Left lung (tissue), 10 donors: ENCODE measurements around the gene DGUOK. TPM values are rescaled to one million over a fixed set of nuclear protein-coding genes. Genes with fewer than 3 reads are reported as not detected.

Experiments
- ATAC-seq: fragments of 200-7000 bp; cut with Tn5 transposase; one replicate; pipeline ENCODE4 v1.9.1; 2020; ENCODE audit warnings: moderate library complexity
- DNase-seq, 4 donors: peaks; one replicate each; pipeline ENCODE4 v3.0.0-alpha.2; 2013 to 2020
- H3K27ac ChIP-seq, 2 donors: fragments of 200-600 bp; sonication (generic) in 1 of 2; one replicate each; pipeline versions ENCODE4 v1.5.0 to v1.8.0; 2020 to 2021
- H3K27me3 ChIP-seq, 2 donors: fragments of 200-600 bp; sonication (generic) in 1 of 2; one replicate each; pipeline versions ENCODE4 v1.5.0 to v1.8.0; 2020 to 2021
- H3K36me3 ChIP-seq, 2 donors: fragments of 200-600 bp; sonication (generic) in 1 of 2; one replicate each; pipeline versions ENCODE4 v1.5.0 to v1.8.0; 2020 to 2021
- H3K4me1 ChIP-seq, 2 donors: fragments of 200-600 bp; one replicate each; pipeline ENCODE4 v1.8.0; 2021
- H3K4me3 ChIP-seq, 2 donors: fragments of 200-600 bp; sonication (generic) in 1 of 2; one replicate each; pipeline versions ENCODE4 v1.5.0 to v1.8.0; 2020 to 2021; ENCODE audit warnings: mild to moderate bottlenecking in 1 of 2
- H3K9me3 ChIP-seq, 2 donors: fragments of 200-600 bp; sonication (generic) in 1 of 2; one replicate each; pipeline versions ENCODE4 v1.5.0 to v1.8.0; 2020 to 2021
- intact Hi-C, 2 donors: fragments of 100-400 bp; cut with DNase I; formaldehyde crosslinking; loops; one replicate each; pipeline versions ENCODE4 v1.11.2 to v1.14.2; 2022
- polyA plus RNA-seq, 6 donors: library from polyadenylated mRNA; unstranded; fragments of 120-200 nt; gene quantifications; one replicate each; pipeline ENCODE4 v1.2.1, GENCODE V29; 2013; ENCODE audit not compliant: insufficient read length in 6 of 6
- total RNA-seq, 2 donors: library from RNA; stranded (reverse); fragmentation: NEBNext Ultra II Directional; extraction: Animal tissue kit (Norgen Biotek cat#: 25700); gene quantifications; one replicate each; pipeline ENCODE4 v1.2.1, GENCODE V29; 2021
- TF ChIP-seq, protein P1 (sequence below), 2 donors: fragments of 200-600 bp; sonication (generic) in 1 of 2; IDR thresholded peaks; one replicate each; pipeline versions ENCODE4 v1.5.0 to v1.8.0; 2021; ENCODE audit warnings: antibody characterized with exemption in 2 of 2
- donor health status: DM: no; HTN: yes; CAD: no.
- donor health status: DM: no; HTN: no; CAD: no.

DGUOK gene
- total and polyA plus RNA-seq, 8 donors: 32.1 to 64.5 (median 60.3) TPM

DNA sequence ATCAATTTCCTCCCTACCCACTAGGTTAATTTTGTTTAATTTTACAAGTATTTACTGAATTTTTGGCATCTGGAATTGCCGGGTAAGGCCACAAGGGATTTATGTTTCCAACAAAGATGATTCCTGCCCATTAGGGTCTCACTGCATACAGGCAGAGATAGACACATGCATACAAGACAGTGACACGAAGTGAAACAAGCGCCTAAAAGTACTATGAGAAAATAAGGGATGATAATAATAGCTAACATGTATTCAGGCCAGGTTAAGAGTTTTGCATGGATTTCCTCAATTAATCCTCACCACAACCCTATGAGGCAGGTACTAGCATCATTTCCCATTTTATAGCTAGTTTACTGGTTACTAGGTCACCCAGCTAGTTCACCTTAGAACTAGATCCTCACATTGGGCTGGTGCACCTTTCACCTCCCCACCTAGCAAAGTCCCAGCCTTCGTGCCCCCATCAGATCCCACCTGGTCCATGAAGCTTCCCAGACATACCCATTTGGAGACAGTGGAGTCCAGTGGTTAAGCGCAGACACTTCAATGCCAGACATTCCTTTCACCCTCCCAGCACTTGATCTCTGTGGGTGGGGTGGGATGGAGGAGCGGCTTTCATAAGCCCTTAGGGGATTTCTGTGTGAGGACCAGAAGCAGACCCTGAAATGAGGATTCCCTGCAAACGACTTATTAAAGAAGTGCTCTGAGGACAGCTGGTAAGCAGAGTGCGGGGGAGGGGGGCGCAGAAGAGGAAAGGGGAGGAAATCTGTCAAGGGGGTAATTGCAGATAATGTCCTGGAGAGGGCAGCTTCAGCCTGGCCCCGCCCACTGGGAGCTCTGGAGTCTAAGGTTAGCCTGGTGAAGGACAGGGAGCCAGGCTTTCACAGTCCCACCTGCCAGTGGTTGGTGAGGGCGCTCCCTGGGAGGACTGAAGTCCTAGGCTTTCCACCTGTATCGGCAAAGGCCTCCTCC lies 5.8 kb upstream of the DGUOK start:
- H3K9me3 ChIP-seq: no peaks in the 10 kb centered on the region
- peaks cover under 1 to 13% of the 10 kb centered on the region in 2 donors for H3K4me1 ChIP-seq
- H3K36me3 ChIP-seq: no peaks in the 10 kb centered on the region
- H3K4me3 ChIP-seq: no peak overlapping the region
- peak in 1 of 4 donors; percentile 80 for DNase-seq
- H3K27me3 ChIP-seq: peaks cover 0 to 9% of the 10 kb centered on the region in 2 donors
- intact Hi-C loops: loop anchor here in 1 of 2 donors (10.0 kb wide), 1 partner anchor 64 kb away; the partner anchor contains the start of gene TET3
- ATAC-seq: peak; percentile 64
- TF ChIP-seq, protein P1, sequence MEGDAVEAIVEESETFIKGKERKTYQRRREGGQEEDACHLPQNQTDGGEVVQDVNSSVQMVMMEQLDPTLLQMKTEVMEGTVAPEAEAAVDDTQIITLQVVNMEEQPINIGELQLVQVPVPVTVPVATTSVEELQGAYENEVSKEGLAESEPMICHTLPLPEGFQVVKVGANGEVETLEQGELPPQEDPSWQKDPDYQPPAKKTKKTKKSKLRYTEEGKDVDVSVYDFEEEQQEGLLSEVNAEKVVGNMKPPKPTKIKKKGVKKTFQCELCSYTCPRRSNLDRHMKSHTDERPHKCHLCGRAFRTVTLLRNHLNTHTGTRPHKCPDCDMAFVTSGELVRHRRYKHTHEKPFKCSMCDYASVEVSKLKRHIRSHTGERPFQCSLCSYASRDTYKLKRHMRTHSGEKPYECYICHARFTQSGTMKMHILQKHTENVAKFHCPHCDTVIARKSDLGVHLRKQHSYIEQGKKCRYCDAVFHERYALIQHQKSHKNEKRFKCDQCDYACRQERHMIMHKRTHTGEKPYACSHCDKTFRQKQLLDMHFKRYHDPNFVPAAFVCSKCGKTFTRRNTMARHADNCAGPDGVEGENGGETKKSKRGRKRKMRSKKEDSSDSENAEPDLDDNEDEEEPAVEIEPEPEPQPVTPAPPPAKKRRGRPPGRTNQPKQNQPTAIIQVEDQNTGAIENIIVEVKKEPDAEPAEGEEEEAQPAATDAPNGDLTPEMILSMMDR (IDR thresholded peaks at IDR 0.05): peak in 1 of 2 donors; percentile 9
- no peak overlapping the region for H3K27ac ChIP-seq

DNA sequence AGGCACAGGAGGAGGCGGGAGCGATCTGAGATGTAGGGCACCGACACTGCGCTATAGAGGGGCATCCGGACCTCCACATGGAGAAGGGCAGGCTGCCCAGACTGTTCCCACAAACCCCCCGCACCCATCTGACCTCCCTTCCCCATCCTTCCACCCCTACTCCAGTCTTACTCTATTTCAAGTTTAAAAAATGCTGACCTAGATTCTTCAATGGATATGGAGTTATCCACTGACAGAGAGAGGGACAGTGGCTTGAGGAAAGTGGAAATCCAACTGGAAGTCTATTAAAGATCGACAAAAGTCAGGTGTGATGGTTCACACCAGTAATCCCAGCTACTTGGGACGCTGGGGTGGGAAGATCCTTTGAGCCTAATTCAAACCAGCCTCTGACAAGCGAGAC lies 5.1 kb upstream of the DGUOK start:
- intact Hi-C loops: loop anchor here in 1 of 2 donors (10.0 kb wide), 1 partner anchor 63 kb away; the partner anchor contains the start of gene TET3

GRCh38 chr2:73922681-73923080 lies 4.0 kb upstream of the DGUOK start:
- H3K36me3 ChIP-seq: no peaks in the 10 kb centered on the region
- TF ChIP-seq, protein P1 (IDR thresholded peaks at IDR 0.05): no peak
- H3K27ac ChIP-seq: no peak overlapping the region
- H3K4me1 ChIP-seq: peaks cover 7 to 26% of the 10 kb centered on the region in 2 donors
- no peak overlapping the region for H3K4me3 ChIP-seq
- ATAC-seq (no peak), DNase-seq (no peak)
- no peaks in the 10 kb centered on the region for H3K9me3 ChIP-seq
- peaks cover 0 to 9% of the 10 kb centered on the region in 2 donors for H3K27me3 ChIP-seq
- intact Hi-C loops: loop anchor here in 1 of 2 donors (10.0 kb wide), 1 partner anchor 62 kb away; the partner anchor contains the start of gene TET3

More for the DNA sequence above, 5.1 kb upstream of the DGUOK start:
- Histone ChIP-seq H3K27me3 (peaks cover 0 to 9% of the 10 kb centered on the region in 2 donors), H3K36me3 (no peaks in the 10 kb centered on the region), H3K4me1 (peaks cover 3 to 20% of the 10 kb centered on the region in 2 donors), H3K9me3 (no peaks in the 10 kb centered on the region), H3K27ac (no peak overlapping the region), H3K4me3 (no peak overlapping the region)
- TF ChIP-seq, protein P1 (IDR thresholded peaks at IDR 0.05): no peak
- no peak for DNase-seq
- ATAC-seq: no peak

- DNase-seq: no peak
- Histone ChIP-seq H3K4me3 (no peak overlapping the region), H3K9me3 (no peaks in the 10 kb centered on the region), H3K36me3 (no peaks in the 10 kb centered on the region), H3K27me3 (peaks cover 0 to 9% of the 10 kb centered on the region in 2 donors), H3K27ac (peak overlapping the region in 1 of 2 donors; percentile 96), H3K4me1 (peaks cover 15 to 51% of the 10 kb centered on the region in 2 donors)
- TF ChIP-seq, protein P1 (IDR thresholded peaks at IDR 0.05): no peak
- intact Hi-C loops: loop anchor here in 1 of 2 donors (10.0 kb wide), 1 partner anchor 60 kb away; the partner anchor contains the start of gene TET3
- ATAC-seq: no peak
These were observed 1.5 kb upstream of the DGUOK start for GRCh38 chr2:73925033-73925704.
